ENCODE results near the gene RFTN1.
"Not testable (repeated sequence)": the region's sequence is repeated elsewhere in the genome, so short reads cannot be mapped to it uniquely, and the experiment has no call there.

RFTN1 gene

GRCh38 chr3:16317561-16317945, 195.9 kb downstream of the RFTN1 start:
- no peak for DNase-seq

GRCh38 chr3:16316847-16317560, 196.5 kb downstream of the RFTN1 start:
- DNase-seq, result no peak

- DNase-seq, result no peak
Observed at GRCh38 chr3:16316396-16316795, 197.1 kb downstream of the RFTN1 start.

GRCh38 chr3:16315623-16316022, 197.9 kb downstream of the RFTN1 start:
- DNase-seq, result no peak

GRCh38 chr3:16313886-16314645, 199.4 kb downstream of the RFTN1 start:
- DNase-seq, result no peak

GRCh38 chr3:16311960-16312451, 201.5 kb downstream of the RFTN1 start:
- DNase-seq, result no peak

- not testable (repeated sequence) for DNase-seq
Observed at GRCh38 chr3:16310486-16310885, 203.0 kb downstream of the RFTN1 start.

GRCh38 chr3:16309558-16309957, 203.9 kb downstream of the RFTN1 start:
- peak; percentile 39 for DNase-seq

GRCh38 chr3:16308727-16309126, 204.8 kb downstream of the RFTN1 start:
- no peak for DNase-seq

GRCh38 chr3:16307832-16308531, 205.5 kb downstream of the RFTN1 start:
- peak; percentile 19 for DNase-seq

- no peak for DNase-seq
Observed at GRCh38 chr3:16305111-16305541, 208.4 kb downstream of the RFTN1 start.

GRCh38 chr3:16304061-16305010, 209.2 kb downstream of the RFTN1 start:
- DNase-seq, result no peak

GRCh38 chr3:16303037-16303575, 210.4 kb downstream of the RFTN1 start:
- no peak for DNase-seq

- DNase-seq, result no peak
Observed at GRCh38 chr3:16302082-16302631, 211.3 kb downstream of the RFTN1 start.

- DNase-seq, result no peak
Observed at GRCh38 chr3:16301507-16301906, 212.0 kb downstream of the RFTN1 start.

- DNase-seq, result no peak
Observed at GRCh38 chr3:16300881-16301359, 212.6 kb downstream of the RFTN1 start.

GRCh38 chr3:16300307-16300706, 213.2 kb downstream of the RFTN1 start:
- no peak for DNase-seq

- no peak for DNase-seq
Observed at GRCh38 chr3:16299746-16300145, 213.8 kb downstream of the RFTN1 start.

GRCh38 chr3:16298891-16299290, 214.6 kb downstream of the RFTN1 start:
- no peak for DNase-seq

- DNase-seq, result no peak
Observed at GRCh38 chr3:16297997-16298885, 215.3 kb downstream of the RFTN1 start.
